Heart left ventricle (tissue), 16 donors: ENCODE results near the gene IFNA7. TPM values are rescaled to one million over a fixed set of nuclear protein-coding genes. Genes with fewer than 3 reads are reported as not detected.

Experiments used
- ATAC-seq, 4 donors: fragments of 200-7000 bp; cut with Tn5 transposase; one replicate each; pipeline ENCODE4 v1.9.1; 2020 to 2022; ENCODE audit warnings: moderate library complexity in 4 of 4, mild to moderate bottlenecking in 3 of 4, moderate number of reproducible peaks in 1 of 4
- DNase-seq, 5 donors: peaks; one replicate each; pipeline ENCODE4 v3.0.0-alpha.2; 2020
- H3K27ac ChIP-seq, 12 donors: fragments of 200-600 bp; sonication (generic) in 4 of 12; one replicate each; pipeline versions ENCODE4 v1.5.0 to v1.8.0; 2016 to 2022; ENCODE audit warnings: mild to moderate bottlenecking in 2 of 12
- H3K27me3 ChIP-seq, 9 donors: fragments of 200-600 bp; sonication (generic) in 2 of 9; one replicate each; pipeline versions ENCODE4 v1.5.1 to v1.8.0; 2016 to 2022; ENCODE audit warnings: mild to moderate bottlenecking in 3 of 9
- H3K36me3 ChIP-seq, 9 donors: fragments of 200-600 bp; sonication (generic) in 2 of 9; one replicate each; pipeline versions ENCODE4 v1.5.0 to v1.8.0; 2018 to 2022; ENCODE audit warnings: mild to moderate bottlenecking in 2 of 9
- H3K4me1 ChIP-seq, 12 donors: fragments of 200-600 bp; sonication (generic) in 4 of 12; one replicate each; pipeline versions ENCODE4 v1.5.0 to v1.8.0; 2016 to 2022; ENCODE audit warnings: mild to moderate bottlenecking in 3 of 12
- H3K4me3 ChIP-seq, 12 donors: fragments of 200-600 bp; sonication (generic) in 4 of 12; one replicate each; pipeline versions ENCODE4 v1.5.0 to v1.8.0; 2017 to 2022; ENCODE audit warnings: mild to moderate bottlenecking in 9 of 12, moderate library complexity in 4 of 12
- H3K9me3 ChIP-seq, 12 donors: fragments of 200-600 bp; sonication (generic) in 4 of 12; one replicate each; pipeline versions ENCODE4 v1.5.0 to v1.8.0; 2016 to 2022; ENCODE audit warnings: mild to moderate bottlenecking in 1 of 12
- CTCF ChIP-seq, 12 donors: fragments of 200-600 bp; sonication (generic) in 4 of 12; IDR thresholded peaks; one replicate each; pipeline versions ENCODE4 v1.5.0 to v1.8.0; 2018 to 2022; ENCODE audit warnings: antibody characterized with exemption in 12 of 12, mild to moderate bottlenecking in 5 of 12
- POLR2A ChIP-seq, 2 donors: fragments of 450-650 bp; IDR thresholded peaks; one replicate each; pipeline ENCODE4 v1.6.1; 2017; ENCODE audit warnings: antibody characterized with exemption in 2 of 2, mild to moderate bottlenecking in 2 of 2, moderate library complexity in 2 of 2
- WGBS, 4 donors: extraction: QIAGEN DNeasy Blood & Tissue Kit in 2 of 4; methylation state at CpG; one replicate each; pipeline versions ENCODE4 v1.1.5 to v1.1.7; 2013 to 2018; 5-methylcytosine and 5-hydroxymethylcytosine counted together
- intact Hi-C, 10 donors: fragments of 100-400 bp; cut with DNase I; formaldehyde crosslinking; loops; one replicate each; pipeline versions ENCODE4 v1.11.1 to v1.14.2; 2022
- polyA plus RNA-seq, 2 donors: library from polyadenylated mRNA; stranded (reverse); fragments of 200-250 nt; gene quantifications; one replicate each; pipeline ENCODE4 v1.2.3, GENCODE V29; 2013
- total RNA-seq, 9 donors: library from RNA; depleted of rRNA in 2 of 9; stranded (reverse); fragments of >200 nt in 2 of 9; fragmentation: NEBNext Ultra II Directional in 3 of 9; extraction: Animal tissue kit (Norgen Biotek cat#: 25700) in 3 of 9; gene quantifications; one replicate each; pipeline versions ENCODE4 v1.1.0 to v1.2.4, GENCODE V29; 2016 to 2023
- donor health status: ischemic (EF 13 %, LVEDD 7.1; RV severe dilation, severe dysfunction).
- donor health status: healthy with polysubstance abuse.
- donor health status: DM: no; HTN: yes; CAD: no.
- donor health status: DM: no; HTN: no; CAD: no.
- donor health status: ischemic (EF 25% LVEDD 6.9; RV normal size, moderate dysfunction).
- donor health status: ischemic (EF 25% LVEDD 5.7; RV mildly dilated, moderate dysfunction).
- donor health status: healthy.
- donor health status: DM: yes; HTN: yes; CAD: no.
- donor health status: ischemic (EF 35%, LVEDD 5.7; RV mildly dilated, moderate dysfunction).
- donor health status: nonischemic (EF 11% LVEDD 7.7; RV severe dilation, severe dysfunction).
- donor health status: DM: yes; HTN: yes; CAD: no.
- donor health status: PGD.
- donor health status: ischemic (EF 29% LVEDD 5.4; RV normal size, mild dysfunction).
- donor health status: nonischemic (EF 23%, LVEDD 6.1; RV moderate dilation, normal function).

Gene IFNA7
- total and polyA plus RNA-seq, 11 donors: not detected

- no peak overlapping the region for H3K4me3 ChIP-seq
- ATAC-seq: no peak
- no peak overlapping the region for H3K27ac ChIP-seq
- no peaks in the 10 kb centered on the region for H3K36me3 ChIP-seq
- intact Hi-C loops: no loop called here
- no peak for DNase-seq
- H3K27me3 ChIP-seq: no peaks in the 10 kb centered on the region
- H3K9me3 ChIP-seq: peaks cover 0 to 6% (median 0%) of the 10 kb centered on the region in 12 donors
- 22 to 31% (median 24%) methylated on average over 1 of the region's 1 CpG for WGBS, 4 donors
- no peak for TF ChIP-seq POLR2A (IDR thresholded peaks at IDR 0.05)
- TF ChIP-seq CTCF (IDR thresholded peaks at IDR 0.05): no peak
- peaks cover 0 to 12% (median 0%) of the 10 kb centered on the region in 12 donors for H3K4me1 ChIP-seq
These were observed 41.8 kb downstream of the IFNA7 start for GRCh38 chr9:21160178-21160577.

GRCh38 chr9:21155501-21155900 lies 46.5 kb downstream of the IFNA7 start:
- H3K4me1 ChIP-seq: peaks cover 0 to 22% (median 1%) of the 10 kb centered on the region in 12 donors
- no peak overlapping the region for H3K27ac ChIP-seq
- 67 to 73% (median 71%) methylated on average over 2 of the region's 2 CpGs for WGBS, 4 donors
- H3K4me3 ChIP-seq: no peak overlapping the region
- no peaks in the 10 kb centered on the region for H3K36me3 ChIP-seq
- ATAC-seq (no peak), DNase-seq (no peak)
- H3K27me3 ChIP-seq: no peaks in the 10 kb centered on the region
- peaks cover 0 to 6% (median 0%) of the 10 kb centered on the region in 12 donors for H3K9me3 ChIP-seq
- TF ChIP-seq POLR2A (IDR thresholded peaks at IDR 0.05) (no peak), CTCF (IDR thresholded peaks at IDR 0.05) (no peak)
- intact Hi-C loops: no loop called here

GRCh38 chr9:21154018-21154608 lies 47.9 kb downstream of the IFNA7 start:
- TF ChIP-seq POLR2A (IDR thresholded peaks at IDR 0.05) (no peak), CTCF (IDR thresholded peaks at IDR 0.05) (peak in 4 of 12 donors; percentile 21 to 40 (median 31))
- peaks cover 0 to 3% (median 0%) of the 10 kb centered on the region in 9 donors for H3K27me3 ChIP-seq
- H3K4me1 ChIP-seq: peaks cover 0 to 14% (median 1%) of the 10 kb centered on the region in 12 donors
- WGBS, 4 donors: 5 to 10% (median 8%) methylated on average over 3 of the region's 3 CpGs
- intact Hi-C loops: no loop called here
- peak overlapping the region in 1 of 12 donors; percentile 18 for H3K27ac ChIP-seq
- H3K9me3 ChIP-seq: peaks cover 0 to 8% (median 0%) of the 10 kb centered on the region in 12 donors
- no peak overlapping the region for H3K4me3 ChIP-seq
- ATAC-seq (peak in 3 of 4 donors; percentile 41 to 59 (median 45)), DNase-seq (no peak)
- no peaks in the 10 kb centered on the region for H3K36me3 ChIP-seq

DNA sequence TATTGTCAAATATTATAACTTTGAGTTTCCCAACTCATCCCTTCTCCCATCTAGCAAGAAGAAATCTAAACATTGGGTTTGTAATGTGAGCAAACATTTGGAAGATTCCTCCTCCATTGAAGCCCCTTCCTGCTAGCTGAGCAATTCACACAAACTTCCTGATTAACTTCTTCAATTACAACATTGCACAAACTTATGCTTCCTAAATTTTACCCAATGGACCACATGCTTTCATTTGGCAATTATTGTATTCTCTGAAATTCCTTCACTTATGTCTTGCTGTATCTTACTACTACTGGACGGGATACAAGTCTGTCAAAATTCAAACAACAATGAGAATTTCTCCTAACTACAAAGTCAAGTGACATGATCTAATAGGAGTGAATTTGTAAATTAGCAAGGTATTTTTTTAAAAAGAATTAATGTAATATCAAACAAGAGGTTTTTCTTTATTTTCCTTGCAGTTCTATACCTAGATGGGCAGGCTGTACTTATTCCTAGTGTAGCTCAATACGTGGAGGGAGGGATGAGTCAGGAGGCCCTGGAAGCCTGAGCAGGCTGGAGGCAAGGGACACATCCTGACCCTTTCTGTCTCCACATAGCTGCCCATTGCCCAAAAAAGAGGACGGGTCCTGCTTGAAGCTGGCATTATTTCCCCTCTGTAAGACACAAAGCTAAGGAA lies 48.5 kb downstream of the IFNA7 start:
- H3K27me3 ChIP-seq: peaks cover 0 to 3% (median 0%) of the 10 kb centered on the region in 9 donors
- DNase-seq (no peak), ATAC-seq (peak in 2 of 4 donors; percentile 22 to 26)
- WGBS, 4 donors: 30 to 42% (median 35%) methylated on average over 3 of the region's 3 CpGs
- H3K9me3 ChIP-seq: peaks cover 0 to 13% (median under 1%) of the 10 kb centered on the region in 12 donors
- intact Hi-C loops: loop anchor here in 1 of 10 donors (2.0 kb wide), 1 partner anchor 21 kb away; no protein-coding TSS in a partner anchor
- TF ChIP-seq POLR2A (IDR thresholded peaks at IDR 0.05): no peak
- no peak for TF ChIP-seq CTCF (IDR thresholded peaks at IDR 0.05)
- peak overlapping the region in 1 of 12 donors; percentile 18 for H3K27ac ChIP-seq
- H3K36me3 ChIP-seq: no peaks in the 10 kb centered on the region
- H3K4me1 ChIP-seq: peaks cover 0 to 14% (median 1%) of the 10 kb centered on the region in 12 donors
- H3K4me3 ChIP-seq: no peak overlapping the region
